ENCODE results near the gene COL5A3. TPM values are rescaled to one million over a fixed set of nuclear protein-coding genes. Genes with fewer than 3 reads are reported as not detected.
A peak's percentile ranks its signal among the peaks of the same experiment; 100 is the strongest.

Gene COL5A3
- total RNA-seq, 2 donors from 2014 or later = 3.4 to 9.6 TPM

DNA sequence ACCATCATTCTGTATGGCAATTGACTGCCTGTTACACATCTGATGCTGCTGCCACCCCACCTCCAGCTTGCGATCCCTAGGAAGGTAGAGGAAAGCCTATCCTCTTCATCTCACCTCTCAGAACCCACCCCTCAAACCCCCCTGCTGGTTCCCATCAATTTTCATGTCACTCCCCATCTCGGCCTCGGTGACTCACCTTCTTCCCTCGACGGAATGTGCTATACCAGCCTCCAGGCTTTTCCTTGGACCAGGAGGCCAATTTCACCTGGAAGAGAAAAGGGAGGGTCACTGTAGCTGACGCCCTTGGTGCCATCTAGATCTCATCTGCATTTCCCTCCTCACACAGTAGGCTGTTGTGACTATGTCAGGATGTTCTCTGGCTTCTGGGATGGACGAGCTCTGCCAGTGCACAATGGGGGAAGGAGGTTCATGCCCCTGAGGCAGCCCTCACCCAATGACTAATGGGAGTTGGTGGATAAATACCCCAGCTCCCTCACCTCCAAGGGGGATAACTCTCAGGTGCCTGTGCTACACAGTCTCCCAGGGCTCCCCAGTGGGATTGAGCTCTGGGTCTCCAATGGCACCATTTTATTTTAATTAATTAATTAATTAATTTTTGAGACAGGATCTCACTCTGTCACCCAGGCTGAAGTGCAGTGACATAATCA lies 47.5 kb downstream of the COL5A3 start:
- no peak for ATAC-seq
- WGBS, 2 donors = 35 to 43% methylated on average over 6 to 7 of the region's 7 CpGs
- no peak for TF ChIP-seq POLR2A (IDR thresholded peaks at IDR 0.05)
- Histone ChIP-seq H3K27me3 (no peaks in the 10 kb centered on the region), H3K9me3 (no peaks in the 10 kb centered on the region), H3K4me3 (no peak overlapping the region), H3K27ac (no peak overlapping the region), H3K36me3 (replicated peaks in 1 of 2; ENCODE audit: insufficient read depth in 1 of 2, low read depth in 2 of 2) (no peaks in the 10 kb centered on the region), H3K4me1 (no peaks in the 10 kb centered on the region)
- no peak for DNase-seq
- intact Hi-C loops (cut with DNase I) = no loop called here

DNA sequence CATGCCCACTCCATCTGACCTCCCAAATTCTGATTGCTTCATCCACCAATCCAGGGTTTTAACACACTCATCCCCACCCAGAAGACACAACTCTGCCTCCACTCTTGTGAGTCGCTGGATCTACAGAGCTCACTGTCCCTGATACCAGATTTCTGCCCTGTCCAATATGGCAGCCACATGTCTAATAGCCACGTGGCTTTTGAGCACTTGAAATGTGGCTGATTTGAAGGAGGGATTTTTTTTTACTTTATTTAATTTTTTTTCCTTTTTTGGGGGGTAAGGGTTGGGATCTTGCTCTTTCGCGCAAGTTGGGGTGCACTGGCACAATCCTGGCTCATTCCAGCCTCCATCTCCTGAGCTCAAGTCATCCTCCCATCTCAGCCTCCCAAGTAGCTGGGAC lies 49.2 kb downstream of the COL5A3 start:
- H3K4me3 ChIP-seq = no peak overlapping the region
- no peaks in the 10 kb centered on the region for H3K9me3 ChIP-seq
- no peaks in the 10 kb centered on the region for H3K27me3 ChIP-seq
- WGBS, 2 donors = 75 to 80% methylated on average over 4 of the region's 4 CpGs
- H3K27ac ChIP-seq = no peak overlapping the region
- TF ChIP-seq, protein P1, sequence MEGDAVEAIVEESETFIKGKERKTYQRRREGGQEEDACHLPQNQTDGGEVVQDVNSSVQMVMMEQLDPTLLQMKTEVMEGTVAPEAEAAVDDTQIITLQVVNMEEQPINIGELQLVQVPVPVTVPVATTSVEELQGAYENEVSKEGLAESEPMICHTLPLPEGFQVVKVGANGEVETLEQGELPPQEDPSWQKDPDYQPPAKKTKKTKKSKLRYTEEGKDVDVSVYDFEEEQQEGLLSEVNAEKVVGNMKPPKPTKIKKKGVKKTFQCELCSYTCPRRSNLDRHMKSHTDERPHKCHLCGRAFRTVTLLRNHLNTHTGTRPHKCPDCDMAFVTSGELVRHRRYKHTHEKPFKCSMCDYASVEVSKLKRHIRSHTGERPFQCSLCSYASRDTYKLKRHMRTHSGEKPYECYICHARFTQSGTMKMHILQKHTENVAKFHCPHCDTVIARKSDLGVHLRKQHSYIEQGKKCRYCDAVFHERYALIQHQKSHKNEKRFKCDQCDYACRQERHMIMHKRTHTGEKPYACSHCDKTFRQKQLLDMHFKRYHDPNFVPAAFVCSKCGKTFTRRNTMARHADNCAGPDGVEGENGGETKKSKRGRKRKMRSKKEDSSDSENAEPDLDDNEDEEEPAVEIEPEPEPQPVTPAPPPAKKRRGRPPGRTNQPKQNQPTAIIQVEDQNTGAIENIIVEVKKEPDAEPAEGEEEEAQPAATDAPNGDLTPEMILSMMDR (IDR thresholded peaks at IDR 0.05) = no peak
- TF ChIP-seq POLR2A (IDR thresholded peaks at IDR 0.05) = no peak
- DNase-seq (no peak), ATAC-seq (no peak)
- intact Hi-C loops (cut with DNase I) = no loop called here
- H3K36me3 ChIP-seq (replicated peaks in 1 of 2; ENCODE audit: insufficient read depth in 1 of 2, low read depth in 2 of 2) = no peaks in the 10 kb centered on the region
- no peaks in the 10 kb centered on the region for H3K4me1 ChIP-seq

DNA sequence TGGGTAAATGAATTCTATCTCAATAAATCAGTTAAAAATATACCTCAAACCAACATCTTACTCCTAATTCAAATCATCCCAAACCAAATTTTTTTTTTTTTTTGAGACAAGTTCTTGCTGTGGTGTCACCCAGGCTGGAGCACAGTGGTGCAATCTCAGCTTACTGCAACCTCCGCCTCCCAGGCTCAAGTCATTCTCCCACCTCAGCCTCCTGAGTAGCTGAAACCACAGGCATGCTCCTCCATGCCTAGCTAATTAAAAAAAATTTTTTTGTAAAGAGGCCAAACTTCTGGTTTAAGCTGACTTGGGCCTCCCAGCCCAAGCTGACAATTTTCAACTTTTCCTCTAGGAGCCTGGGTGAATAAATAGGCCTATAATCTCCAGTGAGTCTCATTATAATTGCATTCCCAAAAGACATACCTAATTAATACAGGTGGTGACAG lies 51.9 kb downstream of the COL5A3 start:
- no peak for ATAC-seq
- WGBS, 2 donors = 88 to 95% methylated on average over 1 of the region's 1 CpG
- no peaks in the 10 kb centered on the region for H3K36me3 ChIP-seq (replicated peaks in 1 of 2; ENCODE audit: insufficient read depth in 1 of 2, low read depth in 2 of 2)
- H3K27me3 ChIP-seq = no peaks in the 10 kb centered on the region
- no peaks in the 10 kb centered on the region for H3K9me3 ChIP-seq
- no peaks in the 10 kb centered on the region for H3K4me1 ChIP-seq
- H3K4me3 ChIP-seq = no peak overlapping the region
- DNase-seq = peak in 1 of 4 donors; percentile 36
- TF ChIP-seq, protein P1 (IDR thresholded peaks at IDR 0.05) = no peak
- no peak for TF ChIP-seq POLR2A (IDR thresholded peaks at IDR 0.05)
- H3K27ac ChIP-seq = no peak overlapping the region
- intact Hi-C loops (cut with DNase I) = no loop called here

DNA sequence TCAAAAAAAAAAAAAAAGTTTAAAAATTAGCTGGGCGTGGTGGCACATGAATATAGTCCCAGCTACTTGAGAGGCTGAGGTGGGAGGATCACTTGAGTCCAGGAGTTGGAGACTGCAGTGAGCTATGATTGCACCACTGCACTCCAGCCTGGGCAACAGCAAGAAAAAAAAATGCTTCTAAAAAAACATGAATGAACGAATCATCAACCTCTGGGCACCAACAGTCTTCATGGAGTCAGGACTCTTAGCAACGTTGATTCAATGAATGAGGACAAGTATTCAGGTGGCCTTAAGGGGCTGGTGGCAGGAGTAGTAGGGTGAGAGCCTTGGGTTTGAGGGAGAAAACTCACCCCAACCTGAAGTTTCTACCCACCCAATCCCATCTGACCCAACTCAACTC lies 53.3 kb downstream of the COL5A3 start:
- WGBS, 2 donors = 61 to 65% methylated on average over 3 of the region's 3 CpGs
- H3K27ac ChIP-seq = no peak overlapping the region
- no peaks in the 10 kb centered on the region for H3K4me1 ChIP-seq
- ATAC-seq (no peak), DNase-seq (no peak)
- no peak overlapping the region for H3K4me3 ChIP-seq
- intact Hi-C loops (cut with DNase I) = no loop called here
- no peaks in the 10 kb centered on the region for H3K9me3 ChIP-seq
- no peak for TF ChIP-seq POLR2A (IDR thresholded peaks at IDR 0.05)
- TF ChIP-seq, protein P1 (IDR thresholded peaks at IDR 0.05) = no peak
- no peaks in the 10 kb centered on the region for H3K27me3 ChIP-seq
- H3K36me3 ChIP-seq (replicated peaks in 1 of 2; ENCODE audit: insufficient read depth in 1 of 2, low read depth in 2 of 2) = no peaks in the 10 kb centered on the region

DNA sequence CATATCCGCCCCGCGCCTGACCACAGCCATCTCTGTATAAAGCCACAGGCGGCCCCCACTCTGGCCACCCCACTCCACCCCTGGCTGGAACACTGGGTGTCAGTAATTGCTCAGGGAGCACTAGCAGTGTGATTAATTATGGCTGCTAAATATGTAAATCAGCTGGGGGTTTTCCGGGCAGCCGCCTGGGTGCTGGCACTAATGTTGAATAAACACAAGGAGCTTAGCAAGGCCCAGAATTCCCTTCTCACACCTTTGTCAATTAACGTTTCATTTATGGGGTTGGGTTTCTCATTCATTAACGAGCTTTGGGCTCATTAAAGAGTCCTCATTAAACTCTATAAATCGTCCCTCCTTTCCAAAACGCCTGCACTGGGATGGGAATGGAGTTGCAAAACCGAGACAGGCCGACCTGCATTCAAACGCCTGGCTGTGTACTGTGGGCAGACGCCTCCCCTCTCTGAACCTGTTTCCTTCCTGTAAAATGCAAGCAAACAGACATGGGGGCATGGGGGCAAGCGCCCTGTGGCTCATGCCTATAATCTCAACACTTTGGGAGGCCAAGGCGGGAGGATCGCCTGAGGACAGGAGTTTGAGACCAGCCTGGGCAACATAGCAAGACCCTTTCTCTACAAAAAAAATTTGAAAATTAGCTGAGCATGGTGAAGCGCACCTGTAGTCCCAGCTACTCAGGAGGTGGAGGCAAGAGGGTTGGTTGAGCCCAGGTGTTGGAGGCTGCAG lies 56.3 kb downstream of the COL5A3 start:
- Histone ChIP-seq H3K27ac (no peak overlapping the region), H3K4me1 (no peaks in the 10 kb centered on the region), H3K36me3 (replicated peaks in 1 of 2; ENCODE audit: insufficient read depth in 1 of 2, low read depth in 2 of 2) (no peaks in the 10 kb centered on the region), H3K9me3 (no peaks in the 10 kb centered on the region), H3K4me3 (no peak overlapping the region), H3K27me3 (no peaks in the 10 kb centered on the region)
- intact Hi-C loops (cut with DNase I) = no loop called here
- DNase-seq = no peak
- WGBS, 2 donors = 59 to 66% methylated on average over 10 to 18 of the region's 18 CpGs
- TF ChIP-seq, protein P1 (IDR thresholded peaks at IDR 0.05) = no peak
- TF ChIP-seq POLR2A (IDR thresholded peaks at IDR 0.05) = no peak
- ATAC-seq = no peak

Data from body of pancreas (tissue), 4 donors.